Sigmoid colon (tissue), 7 donors: ENCODE results near the gene TARDBP. TPM values are rescaled to one million over a fixed set of nuclear protein-coding genes. Genes with fewer than 3 reads are reported as not detected.

Experiments used
- DNase-seq: peaks from one replicate; pipeline ENCODE4 v3.0.0-alpha.2; 2019
- H3K27ac ChIP-seq, 4 donors: fragments of 200-600 bp; sonication (generic); one replicate each; pipeline ENCODE4 v1.5.1; 2016 to 2019; ENCODE audit warnings: mild to moderate bottlenecking in 1 of 4
- H3K27me3 ChIP-seq, 3 donors: fragments of 200-600 bp; sonication (generic); one replicate each; pipeline ENCODE4 v1.5.1; 2019; ENCODE audit warnings: mild to moderate bottlenecking in 1 of 3
- H3K36me3 ChIP-seq, 4 donors: fragments of 200-600 bp; sonication (generic); one replicate each; pipeline ENCODE4 v1.5.1; 2016 to 2019
- H3K4me1 ChIP-seq, 4 donors: fragments of 200-600 bp; sonication (generic); one replicate each; pipeline ENCODE4 v1.5.1; 2017 to 2019
- H3K4me3 ChIP-seq, 4 donors: fragments of 200-600 bp; sonication (generic); one replicate each; pipeline ENCODE4 v1.5.1; 2017 to 2019; ENCODE audit warnings: mild to moderate bottlenecking in 2 of 4, moderate library complexity in 1 of 4
- H3K9me3 ChIP-seq, 4 donors: fragments of 200-600 bp in 3 of 4; sonication (generic) in 3 of 4; one replicate each; pipeline versions ENCODE4 v1.5.1 to v1.6.1; 2013 to 2019
- CTCF ChIP-seq, 4 experiments: fragments of 450-650 bp in 3 of 4; fragments of 200-600 bp in 1 of 4; IDR thresholded peaks; one replicate each; pipeline ENCODE4 v1.5.1; 2016 to 2019; ENCODE audit warnings: antibody characterized with exemption in 4 of 4, mild to moderate bottlenecking in 3 of 4, moderate library complexity in 2 of 4
- EP300 ChIP-seq, 4 donors: sonication (generic); formaldehyde crosslinking; IDR thresholded peaks; one replicate each; pipeline ENCODE4 v1.6.1; 2017; ENCODE audit warnings: antibody characterized with exemption in 4 of 4
- POLR2A ChIP-seq, 2 donors: fragments of 450-650 bp; IDR thresholded peaks; one replicate each; pipeline ENCODE4 v1.6.1; 2016; ENCODE audit warnings: antibody characterized with exemption in 2 of 2, mild to moderate bottlenecking in 2 of 2, moderate library complexity in 2 of 2
- POLR2AphosphoS5 ChIP-seq, 4 donors: sonication (generic); formaldehyde crosslinking; IDR thresholded peaks; one replicate each; pipeline ENCODE4 v1.6.1; 2017; ENCODE audit warnings: antibody characterized with exemption in 4 of 4
- WGBS, 2 donors: extraction: QIAGEN DNeasy Blood & Tissue Kit; methylation state at CpG; one replicate each; pipeline ENCODE4 v1.1.7; 2013; 5-methylcytosine and 5-hydroxymethylcytosine counted together
- intact Hi-C: fragments of 100-400 bp; cut with DNase I; formaldehyde crosslinking; loops from one replicate; pipeline ENCODE4 v1.15.1; 2023
- polyA plus RNA-seq, 3 donors: library from polyadenylated mRNA; stranded (reverse); fragments of 200-250 nt; gene quantifications; one replicate each; pipeline ENCODE4 v1.2.3, GENCODE V29; 2013
- total RNA-seq, 4 donors: library from RNA; depleted of rRNA; stranded (reverse); fragments of >200 nt; gene quantifications; one replicate each; pipeline ENCODE4 v1.1.0, GENCODE V29; 2016
- donor health status: healthy with polysubstance abuse.
- donor health status: Bipolar disorder and iron deficiency.
- donor health status: healthy.

The TARDBP gene
- total and polyA plus RNA-seq, 7 donors, result 68.6 to 158 (median 123) TPM

GRCh38 chr1:11054181-11054580, 41.7 kb downstream of the TARDBP start:
- Histone ChIP-seq H3K4me3 (no peak overlapping the region), H3K4me1 (peaks cover 0 to 14% (median 9%) of the 10 kb centered on the region in 4 donors), H3K27me3 (peaks cover 0 to 13% (median 0%) of the 10 kb centered on the region in 3 donors), H3K9me3 (no peaks in the 10 kb centered on the region), H3K27ac (no peak overlapping the region), H3K36me3 (peaks cover 0 to 36% (median 7%) of the 10 kb centered on the region in 4 donors)
- 85 to 95% methylated on average over 7 of the region's 7 CpGs for WGBS, 2 donors
- DNase-seq, result no peak
- TF ChIP-seq POLR2AphosphoS5 (IDR thresholded peaks at IDR 0.05) (no peak), POLR2A (IDR thresholded peaks at IDR 0.05) (no peak), EP300 (IDR thresholded peaks at IDR 0.05) (no peak), CTCF (IDR thresholded peaks at IDR 0.05) (no peak)
- intact Hi-C loops, result no loop called here

- intact Hi-C loops, result no loop called here
Measured at GRCh38 chr1:11054666-11055065, 42.2 kb downstream of the TARDBP start.

GRCh38 chr1:11055676-11056075, 43.2 kb downstream of the TARDBP start:
- 74 to 87% methylated on average over 12 of the region's 12 CpGs for WGBS, 2 donors
- DNase-seq, result no peak
- peaks cover 0 to 22% (median 14%) of the 10 kb centered on the region in 4 donors for H3K4me1 ChIP-seq
- intact Hi-C loops, result no loop called here
- no peak overlapping the region for H3K27ac ChIP-seq
- peaks cover 0 to 36% (median 7%) of the 10 kb centered on the region in 4 donors for H3K36me3 ChIP-seq
- H3K27me3 ChIP-seq, result peaks cover 0 to 13% (median 0%) of the 10 kb centered on the region in 3 donors
- no peaks in the 10 kb centered on the region for H3K9me3 ChIP-seq
- no peak for TF ChIP-seq EP300 (IDR thresholded peaks at IDR 0.05)
- TF ChIP-seq POLR2A (IDR thresholded peaks at IDR 0.05), result no peak
- no peak for TF ChIP-seq CTCF (IDR thresholded peaks at IDR 0.05)
- TF ChIP-seq POLR2AphosphoS5 (IDR thresholded peaks at IDR 0.05), result no peak
- no peak overlapping the region for H3K4me3 ChIP-seq

More at GRCh38 chr1:11054666-11055065, 42.2 kb downstream of the TARDBP start:
- Histone ChIP-seq H3K27me3 (peaks cover 0 to 13% (median 0%) of the 10 kb centered on the region in 3 donors), H3K9me3 (no peaks in the 10 kb centered on the region), H3K4me3 (no peak overlapping the region), H3K36me3 (peaks cover 0 to 36% (median 7%) of the 10 kb centered on the region in 4 donors), H3K27ac (no peak overlapping the region), H3K4me1 (peaks cover 0 to 18% (median 12%) of the 10 kb centered on the region in 4 donors)
- TF ChIP-seq POLR2A (IDR thresholded peaks at IDR 0.05), result no peak
- TF ChIP-seq CTCF (IDR thresholded peaks at IDR 0.05), result no peak
- TF ChIP-seq POLR2AphosphoS5 (IDR thresholded peaks at IDR 0.05), result no peak
- TF ChIP-seq EP300 (IDR thresholded peaks at IDR 0.05), result no peak
- WGBS, 2 donors, result 94 to 95% methylated on average over 22 of the region's 22 CpGs
- no peak for DNase-seq

GRCh38 chr1:11056504-11056903, 44.0 kb downstream of the TARDBP start:
- Histone ChIP-seq H3K36me3 (peaks cover 0 to 36% (median 7%) of the 10 kb centered on the region in 4 donors), H3K27me3 (peaks cover 0 to 13% (median 0%) of the 10 kb centered on the region in 3 donors), H3K9me3 (no peaks in the 10 kb centered on the region), H3K4me3 (no peak overlapping the region), H3K27ac (no peak overlapping the region), H3K4me1 (peaks cover 0 to 30% (median 23%) of the 10 kb centered on the region in 4 donors)
- no peak for DNase-seq
- intact Hi-C loops, result no loop called here
- 92 to 96% methylated on average over 7 of the region's 7 CpGs for WGBS, 2 donors
- no peak for TF ChIP-seq CTCF (IDR thresholded peaks at IDR 0.05)
- no peak for TF ChIP-seq EP300 (IDR thresholded peaks at IDR 0.05)
- TF ChIP-seq POLR2A (IDR thresholded peaks at IDR 0.05), result no peak
- TF ChIP-seq POLR2AphosphoS5 (IDR thresholded peaks at IDR 0.05), result no peak

GRCh38 chr1:11057477-11057876, 45.0 kb downstream of the TARDBP start:
- Histone ChIP-seq H3K36me3 (peaks cover 0 to 36% (median 7%) of the 10 kb centered on the region in 4 donors), H3K4me3 (no peak overlapping the region), H3K4me1 (peaks cover 0 to 32% (median 26%) of the 10 kb centered on the region in 4 donors), H3K27ac (no peak overlapping the region), H3K27me3 (peaks cover 0 to 13% (median 0%) of the 10 kb centered on the region in 3 donors), H3K9me3 (no peaks in the 10 kb centered on the region)
- 88 to 92% methylated on average over 8 of the region's 8 CpGs for WGBS, 2 donors
- no peak for DNase-seq
- TF ChIP-seq EP300 (IDR thresholded peaks at IDR 0.05), result no peak
- TF ChIP-seq CTCF (IDR thresholded peaks at IDR 0.05), result no peak
- no peak for TF ChIP-seq POLR2AphosphoS5 (IDR thresholded peaks at IDR 0.05)
- TF ChIP-seq POLR2A (IDR thresholded peaks at IDR 0.05), result no peak
- intact Hi-C loops, result no loop called here
